Dedifferentiated amniotic fluid mesenchymal stem cell (primary cell): ENCODE measurements around the gene CNNM3.

Source experiments
- DNase-seq: peaks from one replicate; pipeline ENCODE4 v3.0.0-alpha.2; 2016; ENCODE audit errors: extremely low spot score

Gene CNNM3

DNA sequence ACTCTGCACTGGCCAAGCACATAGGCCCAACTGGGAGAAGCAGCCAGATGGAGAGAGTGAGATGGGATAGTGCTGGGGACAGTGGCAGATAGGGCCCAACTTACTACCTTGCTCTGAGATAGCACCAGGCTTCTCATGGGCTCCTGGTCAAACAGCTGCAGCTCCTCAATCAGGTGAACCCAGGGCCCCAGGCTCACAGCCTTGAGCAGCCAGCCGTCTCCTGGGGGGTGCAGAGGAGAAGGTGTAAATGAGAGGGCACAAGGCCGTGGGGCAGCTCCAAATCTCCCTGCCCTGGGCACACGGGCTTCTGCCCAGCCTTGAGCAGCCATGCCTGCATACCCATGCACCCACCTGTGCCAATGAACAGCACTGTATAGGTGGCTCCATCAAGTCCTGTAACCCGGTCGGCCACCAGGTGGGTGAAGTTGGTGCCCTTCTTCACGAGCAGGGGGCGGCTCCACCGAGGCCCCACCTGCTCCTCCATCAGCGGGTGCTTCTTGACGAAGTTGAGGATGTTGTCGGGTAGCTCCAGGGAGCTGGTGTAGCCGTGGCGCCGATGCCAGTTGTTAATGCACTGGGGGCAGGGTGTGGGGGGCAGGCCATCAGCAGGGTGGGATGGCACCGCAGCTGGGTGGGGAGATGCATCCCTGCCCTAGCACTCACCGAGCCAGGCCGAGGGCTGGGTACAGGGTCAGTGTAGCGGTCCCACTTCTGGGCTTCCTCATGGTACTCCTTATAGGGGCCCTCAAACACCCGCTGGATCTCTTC, 47.7 kb downstream of the CNNM3 start:
- no peak for DNase-seq

DNA sequence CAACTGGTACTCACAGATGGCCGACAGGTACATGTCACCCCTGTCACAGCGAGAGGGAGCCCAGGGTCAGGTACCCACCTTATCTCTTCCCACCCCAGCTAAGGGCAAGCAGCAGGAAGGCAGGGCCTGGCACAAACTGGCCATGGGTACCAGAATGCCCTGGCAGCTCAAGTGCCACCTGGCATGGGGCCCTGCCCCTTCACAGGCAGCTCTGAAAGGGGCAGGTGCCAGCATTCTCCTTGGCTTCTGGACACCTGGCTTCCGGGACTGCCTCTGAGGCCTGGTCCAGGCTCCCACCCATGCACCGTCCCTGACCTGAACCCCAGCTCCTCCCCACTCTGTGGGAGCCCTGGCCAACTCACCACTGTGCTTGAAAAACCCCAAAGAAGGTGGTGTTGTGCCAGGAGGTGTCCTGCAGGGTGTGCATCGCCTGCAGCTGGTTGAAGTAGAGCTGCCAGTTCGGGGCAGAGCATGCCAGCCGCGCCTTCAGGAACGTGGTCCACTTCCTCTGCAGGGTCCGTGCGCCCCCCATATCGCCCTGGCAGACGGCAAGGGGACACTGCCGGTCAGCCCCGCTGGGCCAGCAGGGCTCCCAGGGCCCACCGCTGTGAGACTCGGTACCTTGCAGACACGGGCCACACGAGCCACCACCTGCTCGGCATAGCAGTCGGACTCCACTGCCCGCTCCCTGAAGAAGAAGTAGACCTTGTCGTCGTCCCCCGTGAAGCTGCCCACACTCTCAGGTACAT, 48.4 kb downstream of the CNNM3 start:
- no peak for DNase-seq

DNA sequence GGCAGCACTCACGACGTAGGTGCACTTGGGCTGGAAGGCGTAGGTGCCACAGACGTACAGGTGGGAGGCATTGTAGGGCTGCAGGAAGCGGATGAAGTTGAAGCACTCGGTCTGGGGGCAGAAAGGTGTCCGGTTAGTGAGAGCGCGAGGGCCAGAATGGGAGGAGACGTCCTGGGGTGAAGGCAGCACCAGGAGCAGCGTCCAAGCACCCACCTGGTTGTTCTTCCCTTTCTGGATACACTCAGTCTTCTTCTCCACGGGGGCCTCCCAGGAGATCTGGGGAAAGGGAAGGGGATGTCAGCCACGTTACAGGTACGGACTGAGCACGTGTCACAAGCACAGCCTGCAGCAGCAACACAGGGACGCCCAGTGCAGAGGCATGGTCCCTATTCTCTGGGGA, 49.6 kb downstream of the CNNM3 start:
- DNase-seq: no peak

DNA sequence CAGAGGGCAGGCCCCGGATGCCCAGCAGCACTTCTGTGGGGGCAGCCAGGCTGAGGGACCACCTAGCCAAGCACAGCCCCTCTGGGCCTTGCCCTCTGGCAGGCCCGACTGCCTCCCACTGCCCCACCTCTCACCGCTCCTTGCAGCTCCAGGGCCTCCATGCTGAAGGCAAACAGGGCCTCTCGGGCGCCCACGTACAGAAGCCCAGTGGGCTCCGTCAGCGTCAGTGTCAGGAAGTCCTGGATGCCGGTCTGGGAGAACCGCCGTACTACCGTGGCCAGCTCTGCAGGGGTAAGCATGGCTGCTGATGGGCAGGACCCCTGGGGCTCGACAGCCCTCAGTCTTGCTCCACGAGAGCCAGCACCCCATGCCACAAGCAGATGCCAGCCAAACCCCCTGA, 50.1 kb downstream of the CNNM3 start:
- DNase-seq: no peak

DNA sequence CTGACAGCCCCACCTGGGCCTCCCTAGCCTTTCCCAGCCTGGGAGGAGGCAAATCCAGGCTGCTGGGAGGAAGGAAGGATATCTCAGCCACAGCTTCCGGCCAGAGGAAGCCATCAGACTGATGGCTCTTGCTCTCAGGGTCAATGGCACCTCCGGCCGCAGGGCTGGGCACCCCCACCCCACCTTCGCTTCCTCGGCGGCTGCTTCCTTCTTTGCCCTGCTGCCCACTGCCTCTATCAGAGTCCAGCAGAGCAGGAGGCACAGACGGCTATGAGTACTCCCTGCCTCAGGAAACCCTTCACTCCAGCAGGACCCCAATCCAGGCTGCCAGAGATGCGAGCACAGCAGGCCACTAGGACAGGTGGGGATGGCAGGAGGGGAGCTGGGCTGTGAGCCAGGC, 50.5 kb downstream of the CNNM3 start:
- no peak for DNase-seq

DNA sequence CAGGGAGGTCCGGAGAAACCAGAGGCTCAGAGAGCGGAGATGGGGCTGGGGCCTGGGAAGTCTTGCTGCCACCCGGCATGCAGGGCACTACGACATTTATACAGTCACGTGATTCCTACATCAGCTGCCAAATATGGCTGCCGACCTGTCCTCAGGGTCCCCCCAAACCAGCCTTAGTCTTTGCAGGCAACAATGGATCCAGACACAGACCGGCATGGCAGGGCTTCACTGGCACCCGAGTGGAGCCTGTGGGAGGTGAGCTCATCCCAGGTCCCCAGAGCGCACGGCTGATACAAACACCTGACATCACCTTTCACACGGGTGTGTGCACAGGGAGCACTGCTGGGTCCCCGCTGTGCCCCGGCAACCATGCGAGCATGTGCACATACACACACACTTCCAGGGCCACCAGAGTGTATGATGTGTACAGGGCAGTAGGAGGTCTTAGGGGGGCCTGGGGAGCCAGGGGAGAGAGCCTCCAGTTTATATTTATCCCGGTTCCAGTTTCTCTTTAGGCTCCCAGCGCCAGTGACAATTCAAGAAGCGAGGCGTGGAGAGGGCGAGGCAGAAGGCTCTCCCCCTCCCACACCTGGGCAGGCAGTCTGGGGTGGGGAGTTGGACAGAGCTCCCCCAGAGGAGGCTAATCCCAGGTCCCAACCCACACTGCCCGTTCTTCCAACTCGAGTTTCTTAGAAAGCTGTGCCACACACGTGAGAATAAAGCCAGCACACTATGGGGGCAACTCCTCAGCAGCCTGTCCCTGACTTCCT, 51.1 kb downstream of the CNNM3 start:
- no peak for DNase-seq

DNA sequence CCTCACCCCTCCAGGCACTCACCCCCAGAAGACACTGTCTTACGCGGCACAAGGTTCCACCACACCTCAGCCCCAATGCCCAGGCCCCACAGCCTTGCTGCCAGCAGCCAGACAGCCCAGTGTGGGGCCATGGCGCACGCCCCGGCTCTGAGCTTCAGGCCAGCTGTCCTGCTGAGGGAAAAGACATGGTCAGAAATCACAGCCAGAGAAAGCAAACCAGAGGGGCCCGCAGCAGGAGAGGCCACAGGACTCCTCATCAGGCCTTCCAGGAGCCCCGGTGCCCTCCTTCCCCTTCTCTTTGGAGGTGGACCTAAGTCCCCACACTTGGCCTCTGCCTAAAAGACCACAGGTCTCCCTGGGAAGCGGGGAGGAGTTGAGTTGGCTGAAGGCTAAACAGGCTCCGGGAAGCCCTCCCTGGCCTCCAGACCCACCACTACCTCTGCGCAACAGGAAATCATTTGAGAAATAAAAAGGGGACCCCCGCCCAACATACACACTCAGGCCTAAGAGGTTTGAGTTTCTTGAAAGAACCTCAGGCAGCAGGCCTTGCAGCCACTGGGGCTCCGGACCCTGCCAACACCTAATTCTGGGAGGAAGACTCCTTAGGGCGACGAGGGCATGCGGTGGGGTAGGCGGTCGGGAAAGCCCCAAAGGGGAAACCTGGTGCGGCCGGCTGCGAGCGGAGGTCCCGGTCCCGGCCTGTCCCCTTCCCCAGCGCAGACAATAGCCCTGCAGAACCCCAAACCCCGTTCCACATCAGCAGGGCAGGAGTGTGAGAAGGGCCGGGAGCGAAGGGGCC, 51.9 kb downstream of the CNNM3 start:
- DNase-seq: no peak

DNA sequence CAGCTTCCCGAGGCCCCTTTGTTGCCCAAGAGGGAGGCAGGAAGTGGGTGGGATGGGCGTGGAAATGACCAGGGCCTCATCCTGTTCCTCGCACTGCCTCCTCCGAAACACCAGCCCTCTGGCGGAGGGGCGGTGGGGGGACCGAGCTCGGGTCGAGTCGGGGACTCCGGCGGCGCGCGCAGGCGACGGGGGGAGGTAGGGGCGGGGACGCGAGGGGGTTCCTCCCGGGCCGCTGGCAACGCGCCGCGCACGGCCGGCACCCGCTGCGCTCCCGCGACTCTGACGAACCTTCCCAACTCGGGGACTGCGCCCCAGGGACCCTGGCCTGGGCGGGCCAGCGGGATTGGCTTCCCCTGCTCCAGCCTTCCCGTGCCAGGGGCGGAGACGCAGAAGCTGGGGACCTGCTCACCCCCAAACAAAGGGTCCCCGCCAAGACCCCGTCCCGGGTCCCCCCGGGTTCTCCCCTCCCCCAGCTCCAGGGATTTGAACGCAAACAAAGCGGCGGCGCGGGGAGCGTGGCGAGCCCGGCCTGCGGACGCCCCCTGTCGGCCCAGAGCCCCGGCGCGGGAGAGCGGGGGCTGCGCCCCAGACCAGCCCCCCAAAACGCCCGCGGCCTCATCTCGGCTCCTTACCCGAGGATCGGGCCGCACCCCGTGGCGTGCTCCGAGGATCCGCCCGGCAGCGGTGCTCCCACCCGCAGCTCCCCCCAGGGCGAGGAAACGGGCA, 52.6 kb downstream of the CNNM3 start:
- peak; percentile 84 for DNase-seq

DNA sequence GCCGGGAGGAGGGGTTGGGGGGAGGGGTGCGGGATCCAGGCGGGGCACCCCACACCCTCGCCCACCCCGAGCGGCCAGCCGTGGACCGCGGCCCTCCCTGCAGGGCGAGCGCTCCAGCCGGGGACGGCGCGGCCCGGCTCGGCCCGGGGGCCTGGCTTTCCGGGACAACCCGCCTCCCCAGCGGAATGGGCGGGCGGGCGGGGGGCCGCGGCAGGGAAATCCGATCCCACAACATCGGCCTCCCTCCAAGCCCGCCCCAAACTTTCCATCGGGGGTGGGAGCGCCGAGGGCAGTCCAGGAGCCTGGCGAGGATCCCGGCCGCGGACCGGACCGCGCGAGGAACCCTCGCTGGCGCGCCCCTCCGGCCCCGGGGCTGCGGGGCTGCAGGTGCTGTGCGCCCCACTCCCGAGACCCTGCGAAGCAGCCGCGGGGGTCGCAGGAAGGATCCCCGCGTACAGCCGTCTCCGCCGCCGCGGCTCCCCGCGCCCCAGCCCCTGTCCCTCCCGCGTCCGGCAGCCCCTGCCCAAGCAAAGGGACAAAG, 53.3 kb downstream of the CNNM3 start:
- peak; percentile 49 for DNase-seq

DNA sequence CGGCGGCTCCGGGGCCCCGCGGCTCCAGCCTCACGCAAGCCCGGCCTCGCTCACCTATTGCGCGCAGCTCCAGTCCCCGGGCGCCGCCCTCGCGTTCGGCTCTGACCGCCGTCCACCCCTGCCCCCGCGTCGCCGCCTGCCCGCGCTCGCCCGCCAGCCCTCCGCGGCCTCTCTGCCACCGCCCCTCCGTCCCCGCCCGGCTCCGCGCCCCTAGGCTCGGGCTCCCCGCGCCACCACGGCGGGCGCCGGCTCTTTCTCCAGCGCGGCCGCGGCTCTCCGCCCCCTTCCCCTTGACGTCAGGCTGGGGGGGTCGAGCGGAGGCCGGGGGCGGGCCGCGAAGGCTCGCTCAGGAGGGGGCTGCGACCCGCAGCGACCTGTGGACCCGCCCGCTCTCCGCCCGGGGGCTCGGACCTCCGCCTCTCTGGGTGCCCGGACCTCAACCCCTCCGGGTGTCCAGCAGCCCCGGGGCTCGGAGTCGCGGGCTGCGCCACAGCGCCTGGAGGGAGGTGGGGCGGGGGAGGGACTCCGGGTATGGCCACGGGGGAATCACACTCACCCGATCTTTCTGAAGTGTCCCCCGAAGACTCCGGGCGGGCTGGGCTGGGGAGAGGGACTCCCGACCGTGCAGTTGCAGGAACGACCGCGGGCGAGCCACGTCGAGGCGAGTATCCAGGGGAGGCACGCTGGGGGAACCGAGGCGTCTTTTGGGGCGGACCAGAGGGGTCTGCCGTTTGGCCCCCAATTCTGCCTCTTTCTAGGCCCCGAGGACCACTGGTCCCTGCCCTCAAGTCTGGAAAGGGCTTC, 54.0 kb downstream of the CNNM3 start, which contains the start of gene SEMA4C:
Gene SEMA4C (minus strand): TSS at position 259 of the 804 bp plus-strand sequence. CDS start 2,194 bp downstream, outside the sequence.
- DNase-seq: no peak

DNA sequence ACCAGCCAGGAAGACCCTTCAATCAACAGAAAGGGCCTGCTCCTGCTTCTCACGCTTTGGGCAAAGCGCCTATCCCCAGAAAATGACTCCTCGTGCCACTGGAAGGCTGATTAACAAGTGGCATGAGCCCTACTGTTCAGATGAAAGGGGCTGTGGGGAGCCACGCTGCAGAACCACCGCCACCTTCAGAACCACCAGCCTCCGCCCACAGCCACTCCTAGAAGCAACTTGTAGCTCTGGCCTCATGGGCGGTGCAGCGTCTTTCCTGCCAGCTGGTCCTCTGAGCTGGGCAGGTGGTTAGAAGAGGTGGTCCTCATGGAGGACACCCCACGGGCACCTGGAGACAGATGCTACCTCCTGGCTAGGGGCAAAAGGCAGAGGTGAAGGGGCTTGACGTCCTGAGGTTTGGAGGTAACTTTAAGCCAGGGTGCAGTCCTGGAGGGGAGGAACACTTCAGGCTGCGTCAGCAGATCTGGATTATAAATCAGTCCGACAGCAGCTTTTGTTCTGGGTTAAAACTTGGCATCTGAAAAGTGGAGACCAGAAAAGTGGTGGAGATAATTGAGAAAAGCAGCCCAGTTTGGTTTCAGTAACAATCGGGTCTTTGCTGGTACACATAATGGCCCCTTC, 54.7 kb downstream of the CNNM3 start:
- no peak for DNase-seq

DNA sequence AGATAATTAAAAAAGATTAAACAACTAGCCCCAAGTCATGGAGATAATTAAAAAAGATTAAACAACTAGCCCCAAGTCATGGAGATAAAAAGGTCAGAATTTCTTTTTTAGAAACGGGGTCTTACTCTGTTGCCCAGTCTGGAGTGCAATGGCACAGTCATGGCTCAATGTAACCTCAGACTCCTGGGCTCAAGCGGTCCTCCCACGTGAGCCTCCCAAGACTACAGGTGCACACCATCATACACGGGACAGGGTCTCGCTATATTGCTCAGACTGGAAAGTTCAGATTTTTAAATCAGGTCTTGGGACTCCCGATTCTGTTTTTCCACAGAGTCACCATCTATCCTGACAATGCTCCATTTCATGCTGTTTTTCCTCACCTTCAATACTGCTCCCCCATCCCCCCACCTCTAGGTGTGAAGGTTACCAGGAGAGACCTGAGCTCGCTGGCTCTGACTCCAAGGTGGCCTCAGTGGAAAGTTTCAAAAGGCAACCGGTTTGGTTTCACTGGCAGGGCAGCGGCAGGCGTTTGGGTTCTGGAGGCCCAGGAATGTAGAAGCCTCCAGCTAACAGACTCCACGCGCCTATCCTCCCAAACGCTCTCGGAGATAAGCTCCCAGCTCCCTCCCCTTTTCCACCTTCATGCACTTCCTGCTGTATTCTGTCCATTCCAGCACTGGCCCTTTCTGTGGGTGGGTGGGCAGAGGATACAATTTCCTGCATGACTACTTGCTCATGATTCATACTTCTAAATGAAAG, 56.7 kb downstream of the CNNM3 start:
- no peak for DNase-seq

DNA sequence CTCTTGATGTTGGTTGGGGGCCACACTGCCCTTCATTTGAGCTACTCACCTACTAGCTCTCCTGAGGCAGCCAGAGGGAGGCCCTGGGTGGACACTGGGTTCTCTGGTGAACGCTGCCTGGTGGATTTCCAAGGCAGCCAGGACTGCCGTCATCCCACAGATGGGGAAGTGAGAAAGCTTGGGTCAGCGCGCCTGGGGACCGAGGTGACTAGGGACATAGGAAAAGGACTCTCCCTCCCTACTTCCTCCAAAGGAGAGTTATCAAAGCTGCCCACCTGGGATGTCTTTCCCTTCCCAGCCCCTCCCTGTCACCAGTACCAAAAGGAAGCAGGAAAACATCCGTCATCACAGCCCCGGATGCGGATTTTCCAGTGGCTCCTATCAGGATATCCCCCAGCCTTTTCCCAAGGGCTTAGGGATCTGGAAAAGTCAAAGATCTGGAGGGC, 57.6 kb downstream of the CNNM3 start:
- no peak for DNase-seq

DNA sequence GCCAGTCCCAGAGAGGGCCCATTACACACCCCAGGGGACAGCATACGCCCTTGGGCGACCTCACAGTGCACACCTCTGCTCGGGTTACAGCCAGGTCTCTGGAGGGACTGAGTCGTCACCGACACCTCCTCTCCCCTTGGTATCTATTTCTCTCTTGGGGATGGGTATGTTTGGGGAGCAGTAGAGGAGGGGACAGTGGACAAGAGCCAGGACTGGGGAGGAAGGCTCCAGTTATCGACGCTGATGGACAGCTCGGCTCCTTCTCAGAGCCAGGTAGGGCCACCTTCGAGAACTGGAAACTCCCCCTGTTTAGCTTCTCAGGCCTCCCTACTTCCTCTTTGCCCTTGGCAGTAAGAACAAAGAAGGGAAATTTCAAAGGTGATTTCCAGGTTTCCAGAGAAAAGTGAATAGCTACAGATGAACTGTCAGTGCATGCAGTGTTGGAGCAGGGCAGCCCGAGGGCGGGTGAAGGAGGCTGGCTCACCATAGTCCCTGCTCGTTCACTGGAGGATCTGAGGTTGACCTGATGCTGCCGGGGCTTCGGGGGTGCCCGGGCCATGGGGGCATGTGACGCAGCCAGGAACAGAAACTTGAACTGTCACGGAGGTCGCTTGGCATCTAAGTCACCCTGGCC, 58.2 kb downstream of the CNNM3 start:
- DNase-seq: no peak

DNA sequence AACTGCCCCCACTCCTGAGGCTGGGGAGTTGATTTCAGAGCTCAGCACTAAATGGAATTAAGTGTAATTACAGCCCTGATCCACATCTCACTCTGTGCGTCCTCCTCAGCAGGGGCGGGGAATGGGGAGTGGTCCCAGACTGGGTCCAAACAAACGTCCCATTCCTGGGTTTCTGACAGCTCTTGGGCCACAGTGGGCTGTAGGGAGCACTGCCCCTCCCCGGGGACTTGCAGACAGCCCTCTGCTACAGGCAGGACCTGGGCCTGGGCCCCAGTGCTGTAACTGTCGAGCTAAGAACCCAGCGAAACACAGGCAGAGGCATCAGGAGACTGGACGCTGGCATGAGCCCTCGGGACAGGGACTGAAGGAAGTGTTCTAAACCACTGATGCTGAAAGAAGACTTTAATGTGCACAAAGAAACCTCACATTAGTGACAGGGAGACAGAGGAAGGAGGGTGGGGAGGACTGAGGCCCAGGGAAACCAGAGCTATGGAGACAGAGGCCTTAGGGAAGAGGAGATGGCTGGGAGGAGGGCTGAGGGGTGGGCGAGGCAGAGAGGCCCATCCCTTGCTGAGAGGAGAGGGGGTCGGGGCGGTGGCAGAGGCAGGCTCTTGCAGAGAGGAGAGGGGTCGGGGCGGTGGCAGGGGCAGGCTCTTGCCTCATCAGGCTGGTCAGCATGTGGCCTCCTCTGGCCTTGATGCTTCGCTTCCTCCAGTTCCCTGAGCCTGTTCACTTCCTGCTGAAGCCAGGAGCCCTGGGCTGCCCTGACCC, 59.6 kb downstream of the CNNM3 start:
- DNase-seq: no peak

DNA sequence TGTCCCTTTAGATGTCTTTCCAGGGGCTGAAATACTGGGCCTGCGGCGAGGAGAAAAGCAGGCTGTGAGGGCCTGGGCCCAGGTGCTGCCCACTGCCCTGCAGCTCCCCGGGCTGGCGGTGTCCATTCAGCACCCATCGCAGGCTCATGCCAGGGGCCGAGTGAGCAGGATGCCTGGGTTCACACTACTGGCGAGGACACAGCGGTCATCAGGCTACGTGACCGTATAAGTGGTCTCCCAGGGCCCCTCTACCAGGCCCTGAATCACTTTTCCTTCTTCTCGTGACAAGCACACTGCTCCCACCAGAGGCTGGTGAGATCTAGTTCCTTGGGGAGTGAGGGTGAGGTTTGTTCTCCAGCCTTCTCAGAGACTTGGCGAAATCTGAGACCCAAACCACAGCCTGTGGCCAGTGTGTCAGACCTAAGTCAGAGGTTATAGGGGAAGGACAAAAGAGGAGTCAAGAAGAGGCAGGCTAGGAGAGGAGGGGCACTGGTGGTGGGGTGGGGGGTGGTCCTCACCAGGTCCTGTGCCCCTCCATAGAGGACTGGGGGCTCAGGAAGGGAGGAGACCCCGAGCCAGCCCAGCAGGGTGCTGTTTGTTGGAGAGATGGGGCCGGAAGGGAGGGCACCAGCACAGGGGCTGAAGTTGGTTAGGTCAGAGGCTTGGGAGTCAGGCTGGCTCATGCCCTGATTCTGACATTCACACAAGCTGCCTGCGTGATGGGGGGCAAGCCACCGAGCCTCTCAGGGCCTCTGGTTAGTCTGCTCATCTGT, 60.4 kb downstream of the CNNM3 start:
- DNase-seq: no peak
